ENCODE data around the gene ELOA. TPM values are rescaled to one million over a fixed set of nuclear protein-coding genes. Genes with fewer than 3 reads are reported as not detected.
"Not testable (repeated sequence)": the region's sequence is repeated elsewhere in the genome, so short reads cannot be mapped to it uniquely, and the experiment has no call there.

The ELOA gene
- total RNA-seq, 1 experiment from 2014 or later = 74.5 TPM

DNA sequence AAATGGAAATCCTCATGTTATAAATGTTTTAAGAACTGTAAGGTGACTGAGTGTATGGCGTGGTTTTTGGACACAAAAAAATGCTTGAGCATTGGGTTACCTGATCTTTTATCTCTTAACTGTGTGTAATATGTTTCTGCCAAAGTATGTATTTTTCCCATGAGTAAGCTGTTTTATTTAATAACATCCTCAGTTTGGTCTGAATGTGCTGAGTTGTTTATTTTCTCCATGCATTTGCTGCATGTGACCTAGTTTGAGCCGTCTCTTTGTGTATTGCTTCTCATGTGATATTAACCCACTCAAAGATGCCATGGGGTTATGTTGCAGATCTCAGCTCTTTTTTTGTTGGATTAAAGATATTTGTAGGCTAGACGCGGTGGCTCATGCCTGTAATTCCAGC, 41.6 kb downstream of the ELOA start:
- DNase-seq (ENCODE audit: low read depth) = no peak

DNA sequence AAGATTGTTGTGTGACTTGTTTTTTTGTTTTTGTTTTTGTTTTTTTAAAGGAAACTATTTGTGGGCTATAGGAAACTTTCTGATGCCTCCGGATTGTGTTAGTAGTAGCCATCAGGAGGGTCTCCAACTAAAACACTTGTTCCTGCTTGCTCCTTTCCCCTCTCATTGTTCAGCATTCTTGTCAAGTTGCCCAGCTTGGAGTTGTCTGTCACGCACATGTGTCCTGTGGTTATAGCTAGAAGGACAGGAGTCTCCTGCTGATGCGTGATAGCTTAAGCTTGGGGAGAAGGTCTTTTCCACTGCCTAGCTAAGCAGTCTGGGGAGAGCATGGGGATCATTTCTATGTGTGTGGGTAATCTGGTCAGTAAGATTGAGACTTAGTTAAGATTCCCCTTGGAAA, 44.4 kb downstream of the ELOA start:
- DNase-seq (ENCODE audit: low read depth) = no peak

DNA sequence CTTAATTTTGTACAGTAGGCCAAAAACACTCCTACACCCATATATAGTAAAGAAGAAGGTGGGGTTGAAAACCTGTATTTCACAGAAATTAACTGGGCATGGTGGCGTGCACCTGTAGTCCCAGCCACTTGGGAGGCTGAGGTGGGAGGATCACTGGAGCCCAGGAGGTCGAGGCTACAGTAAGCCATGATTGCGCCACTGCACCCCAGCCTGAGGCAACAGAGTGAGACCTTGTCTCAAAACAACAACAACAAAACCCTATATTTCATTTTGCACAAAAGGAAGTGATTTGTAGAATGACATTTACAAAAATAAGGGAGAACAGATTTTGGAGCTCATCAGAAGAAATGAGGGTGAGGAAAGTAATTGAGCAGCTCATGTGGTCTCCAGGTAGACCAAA, 45.4 kb downstream of the ELOA start:
- no peak for DNase-seq (ENCODE audit: low read depth)

DNA sequence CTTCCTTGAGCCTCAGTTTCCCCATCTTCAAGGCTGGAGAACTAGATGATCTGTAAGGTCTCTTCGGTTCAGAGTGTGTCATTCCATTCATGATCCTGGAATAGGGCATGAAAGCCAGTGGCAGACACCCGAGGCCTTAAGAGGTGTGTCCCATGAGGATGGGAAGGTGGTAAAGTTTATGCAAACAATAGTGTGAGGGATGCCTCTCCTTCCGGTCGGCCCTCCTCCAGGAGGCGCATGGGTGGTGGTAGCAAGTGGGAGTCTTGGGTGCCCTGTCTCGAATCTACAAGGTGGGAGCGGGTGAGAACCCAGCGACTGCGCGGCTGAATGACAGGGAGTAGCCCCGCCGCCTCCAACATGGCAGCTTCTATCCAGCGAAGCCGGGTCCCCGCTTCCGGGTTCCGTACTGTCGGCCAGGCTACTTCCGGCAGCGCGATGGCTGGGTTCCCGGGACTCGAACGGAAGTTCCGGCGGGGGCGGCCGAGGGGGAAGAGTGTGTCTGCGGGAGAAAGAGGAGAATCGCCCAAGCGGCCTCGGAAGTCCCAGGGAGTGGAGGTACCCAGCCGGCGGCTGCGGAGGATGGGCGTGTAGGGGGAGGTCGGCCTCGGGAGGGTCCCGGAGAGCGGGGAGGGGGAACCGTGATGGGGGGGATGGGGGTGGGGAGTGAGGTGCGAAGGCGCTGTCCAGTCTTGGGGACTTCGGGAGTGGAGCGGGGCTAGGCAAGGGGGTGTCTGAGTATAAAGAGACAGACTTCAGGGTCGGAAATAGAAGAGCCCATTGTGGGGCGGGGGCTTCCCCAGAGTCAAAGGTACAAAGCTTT, 47.6 kb downstream of the ELOA start, which contains the start of gene LYPLA2:
TSS of gene LYPLA2 (plus strand) at position 450 of the 820 bp plus-strand sequence. CDS start 1,538 bp downstream, outside the sequence.
- DNase-seq (ENCODE audit: low read depth) = peak; percentile 93

DNA sequence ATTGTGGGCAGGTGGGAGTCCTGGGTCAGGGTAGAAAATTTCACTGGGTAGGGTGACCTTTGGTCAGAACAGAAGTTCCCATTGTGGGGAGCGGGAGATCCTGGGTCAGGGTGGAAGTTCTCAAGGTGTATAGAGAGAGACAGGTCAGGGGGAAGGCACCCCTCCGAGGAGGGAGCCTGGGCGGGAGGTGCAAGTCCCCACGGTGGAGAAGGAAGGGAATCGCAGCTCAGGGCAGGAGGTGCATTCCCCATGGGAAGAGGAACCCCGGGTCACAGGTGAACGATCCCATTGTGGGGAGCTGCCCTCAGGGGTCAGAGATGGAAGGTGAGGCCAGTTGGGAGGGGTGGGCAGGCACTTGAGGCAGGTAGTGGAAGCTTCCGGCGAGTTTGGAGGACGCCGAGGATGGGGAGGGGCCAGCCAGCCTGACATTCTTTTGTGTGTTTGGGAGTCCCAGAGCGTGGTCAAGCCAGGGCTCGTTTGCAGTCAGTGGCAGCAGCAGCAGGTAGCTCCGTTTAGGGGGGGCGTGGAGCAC, 48.3 kb downstream of the ELOA start:
- peak; percentile 49 for DNase-seq (ENCODE audit: low read depth)

DNA sequence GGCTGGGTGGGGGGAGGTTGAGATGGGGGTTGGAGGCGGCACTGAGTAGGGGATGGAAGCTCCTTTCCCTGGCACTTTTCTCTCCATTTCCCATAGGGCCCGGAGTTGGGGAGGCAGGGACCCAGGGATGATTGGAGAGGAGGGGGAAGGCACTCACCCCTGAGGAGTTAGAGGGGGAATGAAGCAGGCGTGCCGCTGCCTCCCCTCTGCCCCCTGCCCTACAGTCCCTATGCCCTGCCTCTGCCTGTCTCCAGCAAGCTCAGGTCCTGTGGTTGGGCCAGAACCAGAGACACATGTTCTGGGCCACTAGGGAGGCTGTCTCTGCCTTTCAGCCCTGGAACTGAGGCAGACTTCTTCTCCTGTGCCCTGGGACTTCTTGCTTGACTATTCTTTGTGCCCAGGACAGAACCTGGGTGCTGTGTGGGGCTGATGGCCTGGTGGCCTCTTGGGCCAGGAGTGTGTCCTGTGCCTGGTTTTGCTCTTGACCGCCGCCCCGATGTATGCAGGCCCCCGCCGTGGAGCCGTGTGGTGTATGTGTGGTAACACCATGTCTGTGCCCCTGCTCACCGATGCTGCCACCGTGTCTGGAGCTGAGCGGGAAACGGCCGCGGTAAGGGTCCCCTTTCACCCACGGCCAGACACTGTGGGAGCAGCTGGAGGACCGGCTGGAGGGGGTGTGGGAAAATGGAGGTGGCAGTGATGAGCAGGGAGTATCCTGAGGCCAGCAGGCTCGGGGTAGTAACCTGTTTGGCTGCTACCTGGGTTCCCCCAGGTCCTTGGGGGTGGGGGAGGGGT, 49.1 kb downstream of the ELOA start:
- no peak for DNase-seq (ENCODE audit: low read depth)

DNA sequence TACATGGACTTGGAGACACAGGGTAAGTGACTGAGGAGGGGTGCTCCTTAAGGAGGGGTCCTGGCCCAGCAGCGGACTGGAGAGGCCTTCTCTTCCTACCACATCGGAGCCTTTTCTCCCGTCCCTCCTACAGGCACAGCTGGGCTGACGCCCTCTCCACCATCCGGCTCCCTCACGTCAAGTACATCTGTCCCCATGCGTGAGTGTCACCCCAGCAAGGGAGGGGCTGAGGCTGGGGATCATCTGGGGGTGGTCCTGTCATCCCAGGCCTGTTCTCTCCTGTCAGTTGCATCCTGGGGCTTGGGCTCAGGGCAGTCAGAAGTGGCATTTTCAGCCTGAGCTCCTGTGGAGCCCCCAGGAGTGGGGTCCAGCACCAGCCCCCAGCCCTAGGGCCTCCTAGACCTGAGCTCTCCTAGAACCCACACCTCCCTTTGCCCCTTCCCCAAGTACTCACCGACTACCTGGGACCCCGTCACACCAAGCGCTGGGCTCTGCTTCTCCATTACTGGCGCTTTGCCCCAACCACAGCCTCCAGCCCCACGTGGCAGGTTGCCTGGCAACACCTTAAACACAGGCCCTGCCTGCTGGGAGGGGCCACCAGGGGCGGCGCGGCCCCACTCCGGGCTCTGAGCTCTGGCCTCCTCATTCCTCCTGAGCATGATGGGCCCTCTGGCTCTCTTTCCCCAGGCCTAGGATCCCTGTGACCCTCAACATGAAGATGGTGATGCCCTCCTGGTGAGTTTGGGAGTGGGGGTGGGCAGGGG, 49.9 kb downstream of the ELOA start:
- peak; percentile 54 for DNase-seq (ENCODE audit: low read depth)

DNA sequence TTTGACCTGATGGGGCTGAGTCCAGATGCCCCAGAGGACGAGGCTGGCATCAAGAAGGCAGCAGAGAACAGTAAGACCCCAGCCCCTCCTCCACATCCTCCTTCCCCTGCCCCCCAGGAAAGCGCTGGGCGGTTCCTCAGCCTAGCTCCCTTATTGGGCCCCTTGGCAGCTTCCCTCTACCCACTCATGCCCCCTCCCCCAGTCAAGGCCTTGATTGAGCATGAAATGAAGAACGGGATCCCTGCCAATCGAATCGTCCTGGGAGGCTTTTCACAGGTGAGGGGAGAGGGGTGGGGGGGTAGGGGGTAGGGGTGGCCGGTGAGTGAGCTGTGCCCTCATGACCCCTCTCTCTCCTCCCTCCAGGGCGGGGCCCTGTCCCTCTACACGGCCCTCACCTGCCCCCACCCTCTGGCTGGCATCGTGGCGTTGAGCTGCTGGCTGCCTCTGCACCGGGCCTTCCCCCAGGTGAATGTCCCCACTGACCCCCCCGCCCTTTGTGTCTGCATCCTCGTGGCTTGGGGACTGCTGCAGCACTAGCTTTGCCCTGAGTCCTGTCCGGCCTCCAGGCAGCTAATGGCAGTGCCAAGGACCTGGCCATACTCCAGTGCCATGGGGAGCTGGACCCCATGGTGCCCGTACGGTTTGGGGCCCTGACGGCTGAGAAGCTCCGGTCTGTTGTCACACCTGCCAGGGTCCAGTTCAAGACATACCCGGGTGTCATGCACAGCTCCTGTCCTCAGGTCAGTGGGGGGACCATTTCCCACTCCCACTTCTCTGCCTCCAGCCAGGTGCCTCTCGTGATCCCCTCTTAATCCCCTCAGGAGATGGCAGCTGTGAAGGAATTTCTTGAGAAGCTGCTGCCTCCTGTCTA, 50.8 kb downstream of the ELOA start:
- no peak for DNase-seq (ENCODE audit: low read depth)

DNA sequence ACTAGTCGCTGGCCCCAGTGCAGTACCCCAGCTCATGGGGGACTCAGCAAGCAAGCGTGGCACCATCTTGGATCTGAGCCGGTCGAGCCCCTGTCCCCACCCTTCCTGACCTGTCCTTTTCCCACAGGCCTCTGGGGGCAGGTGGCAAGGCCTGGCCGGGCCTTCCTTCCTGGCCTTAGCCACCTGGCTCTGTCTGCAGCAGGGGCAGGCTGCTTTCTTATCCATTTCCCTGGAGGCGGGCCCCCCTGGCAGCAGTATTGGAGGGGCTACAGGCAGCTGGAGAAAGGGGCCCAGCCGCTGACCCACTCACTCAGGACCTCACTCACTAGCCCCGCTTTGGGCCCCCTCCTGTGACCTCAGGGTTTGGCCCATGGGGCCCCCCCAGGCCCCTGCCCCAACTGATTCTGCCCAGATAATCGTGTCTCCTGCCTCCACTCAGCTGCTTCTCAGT, 51.5 kb downstream of the ELOA start:
- not testable (repeated sequence) for DNase-seq (ENCODE audit: low read depth)

DNA sequence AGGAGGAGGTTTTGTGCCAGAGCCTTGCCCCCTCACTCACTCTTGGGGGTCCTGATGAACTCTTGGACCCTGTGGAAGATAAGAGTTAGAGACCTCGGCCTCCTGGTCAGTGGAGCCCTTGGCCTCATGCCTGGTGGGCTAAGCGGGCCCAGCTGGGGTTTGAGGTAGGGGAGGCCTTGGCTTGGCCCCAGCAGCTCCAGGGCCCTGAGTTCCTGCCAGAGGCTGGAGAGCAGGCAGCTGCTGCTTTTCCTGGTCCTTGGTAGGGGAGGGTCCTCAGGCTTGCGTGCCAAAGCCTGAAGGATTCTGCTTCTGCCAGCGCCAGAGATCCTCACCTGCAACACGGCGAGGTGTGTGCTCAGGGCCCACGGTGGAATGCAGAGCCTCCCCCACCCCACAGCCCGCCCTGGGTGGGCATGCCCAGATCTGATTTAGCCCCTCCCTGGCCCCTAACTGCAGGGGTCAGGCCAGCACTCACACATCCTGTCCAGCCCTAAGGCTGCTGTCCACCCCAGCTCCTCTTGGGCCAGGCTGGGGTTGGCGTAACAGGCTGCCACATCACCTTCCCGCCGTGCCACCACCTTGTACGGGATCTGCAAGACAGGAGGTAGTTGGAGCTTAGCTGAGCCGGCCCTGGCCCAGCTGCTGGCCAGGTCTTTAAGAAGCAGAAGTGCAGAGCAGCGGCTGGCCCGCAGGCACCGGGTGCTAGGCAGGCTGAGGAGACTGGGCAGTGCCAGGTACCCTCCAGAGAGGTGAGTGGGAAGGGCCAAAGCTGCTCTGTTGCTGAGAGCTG, 52.6 kb downstream of the ELOA start:
- no peak for DNase-seq (ENCODE audit: low read depth)

DNA sequence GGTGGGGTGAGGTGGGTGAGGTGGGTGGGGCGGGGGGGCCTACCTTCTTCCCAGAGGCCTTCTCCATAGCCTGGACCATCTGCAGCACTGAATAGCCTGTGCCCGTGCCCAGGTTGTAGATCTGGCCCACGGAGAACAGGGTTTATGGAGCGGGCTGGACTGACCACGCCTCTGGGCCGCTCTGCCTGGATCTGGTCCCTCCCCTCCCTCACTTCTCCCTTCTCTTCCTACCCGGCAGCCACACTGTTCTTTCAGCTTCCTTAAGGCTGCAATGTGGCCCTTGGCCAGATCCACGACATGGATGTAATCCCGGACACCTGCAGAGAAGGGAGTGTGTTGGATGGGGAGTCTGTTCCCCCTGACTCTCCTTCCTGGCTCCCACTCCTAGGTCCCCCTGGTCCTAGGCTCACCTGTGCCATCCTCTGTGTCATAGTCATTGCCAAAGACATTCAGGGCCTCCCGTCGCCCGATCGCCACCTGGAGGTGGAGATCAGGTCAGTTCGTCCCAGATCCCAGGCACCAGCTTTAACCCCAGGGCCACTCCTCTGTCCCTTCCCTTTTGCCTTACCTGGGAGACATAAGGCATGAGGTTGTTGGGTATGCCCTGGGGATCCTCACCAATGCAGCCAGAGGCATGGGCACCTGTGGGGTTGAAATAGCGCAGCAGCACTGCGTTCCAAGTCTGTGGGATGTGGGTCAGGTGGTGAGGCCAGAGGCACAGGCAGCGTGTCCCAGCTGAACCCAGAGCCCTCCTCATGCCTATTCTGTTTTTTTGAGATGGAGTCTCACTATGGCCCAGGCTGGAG, 53.4 kb downstream of the ELOA start:
- no peak for DNase-seq (ENCODE audit: low read depth)

DNA sequence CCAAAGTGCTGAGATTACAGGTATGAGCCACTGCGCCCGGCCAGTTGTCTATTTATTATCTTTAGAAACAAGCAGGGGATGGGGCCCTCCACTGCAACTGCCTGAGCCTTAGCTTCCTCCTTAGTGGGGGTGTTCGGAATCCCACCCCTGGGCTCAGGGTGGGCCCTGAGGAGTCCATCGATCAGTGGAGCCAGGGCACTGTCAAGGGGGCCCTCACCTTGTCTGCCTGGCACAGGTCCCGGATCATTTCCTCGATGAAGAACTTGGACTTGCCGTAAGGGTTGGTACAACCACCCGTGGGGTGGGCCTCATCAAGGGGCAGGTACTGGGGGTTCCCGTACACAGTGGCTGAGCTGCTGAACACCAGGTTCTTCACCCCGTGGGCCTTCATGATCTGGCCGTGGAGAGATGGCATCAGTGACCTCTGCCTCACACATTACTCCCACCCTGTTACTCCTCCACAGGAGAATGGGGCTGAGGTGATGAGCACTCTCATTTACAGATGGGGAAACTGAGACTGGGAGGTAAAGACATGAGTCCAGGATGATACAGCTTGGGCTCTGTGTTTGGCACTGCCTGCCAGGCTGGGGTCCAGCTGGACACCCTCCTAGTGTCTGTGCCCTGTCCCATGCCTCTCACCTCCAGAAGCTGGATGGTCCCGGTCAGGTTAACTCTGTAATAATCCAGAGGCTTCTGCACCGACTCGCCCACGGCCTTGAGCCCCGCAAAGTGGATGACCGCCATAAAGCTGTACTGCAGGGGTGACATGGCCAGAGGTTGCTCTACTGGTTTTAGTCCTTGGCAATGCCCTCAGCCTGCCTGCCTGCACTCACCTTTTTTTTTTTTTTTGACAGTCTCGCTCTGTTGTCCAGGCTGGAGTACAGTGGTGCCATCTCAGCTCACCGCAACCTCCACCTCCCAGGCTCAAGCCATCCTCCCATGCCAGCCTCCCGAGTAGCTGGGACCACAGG, 54.5 kb downstream of the ELOA start:
- DNase-seq (ENCODE audit: low read depth) = no peak

DNA sequence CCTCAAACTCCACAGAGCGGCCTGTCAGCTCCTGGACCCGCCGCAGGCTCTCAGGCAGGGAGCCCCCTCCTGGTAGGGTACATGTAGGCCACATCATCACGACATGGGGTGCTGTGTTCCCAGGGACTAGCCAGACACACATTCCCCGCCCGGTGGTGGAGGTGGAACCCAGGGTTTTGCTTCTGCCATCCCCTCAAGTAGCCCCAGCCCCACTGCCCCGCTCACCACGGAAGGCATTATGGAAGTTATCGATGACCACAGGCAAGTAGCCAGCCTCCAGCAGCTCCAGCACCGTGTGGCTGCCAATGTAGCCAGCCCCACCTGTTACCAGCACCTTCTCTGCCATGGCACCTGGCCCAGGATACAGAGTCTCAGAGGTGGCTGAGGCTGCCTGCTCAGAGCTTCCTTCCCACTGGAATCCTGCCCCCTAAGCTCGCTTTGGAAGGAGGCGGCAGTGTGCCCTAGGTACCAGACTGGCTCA, 55.4 kb downstream of the ELOA start:
- DNase-seq (ENCODE audit: low read depth) = no peak

DNA sequence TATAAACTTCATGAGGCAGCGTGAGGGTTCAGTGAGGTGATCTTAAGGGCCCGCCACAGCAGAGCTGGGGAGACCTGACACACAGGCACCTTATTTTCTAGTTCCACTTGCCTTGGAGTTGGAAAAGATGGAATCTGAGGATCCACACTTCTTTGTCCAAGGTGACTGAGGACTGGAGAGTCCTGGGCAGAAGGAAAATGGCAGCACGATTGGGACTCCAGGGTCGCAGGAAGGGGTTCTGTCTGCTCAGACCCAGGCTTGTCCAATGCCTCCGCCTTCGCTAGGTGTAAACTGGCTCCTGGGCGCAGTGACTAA, 55.9 kb downstream of the ELOA start:
- DNase-seq (ENCODE audit: low read depth) = no peak

DNA sequence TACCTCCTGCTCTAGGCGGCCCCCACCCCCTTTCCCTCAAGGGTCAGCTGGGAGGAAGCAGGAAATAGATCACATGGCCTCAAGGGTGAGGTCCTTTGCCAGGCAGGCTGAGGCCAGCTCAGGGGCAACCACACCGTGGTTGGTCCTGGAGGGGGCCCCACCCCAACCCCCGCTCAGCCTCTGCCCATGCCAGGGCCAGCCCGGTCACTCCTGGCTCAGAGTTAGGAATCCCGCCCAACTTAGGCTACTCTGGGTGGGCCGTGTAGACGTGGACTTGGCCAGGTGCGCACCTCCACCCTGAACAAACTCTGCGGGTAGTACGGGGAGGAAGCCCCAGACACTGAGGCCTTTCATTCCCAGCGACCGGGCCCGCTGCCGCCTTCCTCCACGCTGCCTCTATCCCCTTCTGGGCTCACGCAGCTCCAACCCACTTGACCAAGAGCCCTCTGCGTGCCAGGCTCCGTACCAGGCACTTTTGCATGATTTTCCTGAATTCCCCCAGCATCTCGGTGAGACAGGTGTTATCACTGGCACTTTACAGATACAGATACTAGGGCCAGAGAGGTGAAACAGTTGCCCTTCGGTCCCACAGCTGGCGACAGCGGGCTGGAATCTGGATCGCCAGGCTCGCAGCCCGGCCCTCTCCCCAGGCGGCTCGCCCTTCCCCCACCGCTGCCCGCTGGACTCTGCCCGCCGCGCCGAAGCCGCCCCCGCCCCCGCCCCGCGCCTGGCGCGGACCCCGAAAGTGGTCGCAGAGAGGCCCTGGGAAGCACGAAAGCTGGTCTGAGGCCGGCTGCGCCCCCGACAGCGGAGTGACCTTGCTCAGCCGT, 56.5 kb downstream of the ELOA start:
- peak; percentile 97 for DNase-seq (ENCODE audit: low read depth)

DNA sequence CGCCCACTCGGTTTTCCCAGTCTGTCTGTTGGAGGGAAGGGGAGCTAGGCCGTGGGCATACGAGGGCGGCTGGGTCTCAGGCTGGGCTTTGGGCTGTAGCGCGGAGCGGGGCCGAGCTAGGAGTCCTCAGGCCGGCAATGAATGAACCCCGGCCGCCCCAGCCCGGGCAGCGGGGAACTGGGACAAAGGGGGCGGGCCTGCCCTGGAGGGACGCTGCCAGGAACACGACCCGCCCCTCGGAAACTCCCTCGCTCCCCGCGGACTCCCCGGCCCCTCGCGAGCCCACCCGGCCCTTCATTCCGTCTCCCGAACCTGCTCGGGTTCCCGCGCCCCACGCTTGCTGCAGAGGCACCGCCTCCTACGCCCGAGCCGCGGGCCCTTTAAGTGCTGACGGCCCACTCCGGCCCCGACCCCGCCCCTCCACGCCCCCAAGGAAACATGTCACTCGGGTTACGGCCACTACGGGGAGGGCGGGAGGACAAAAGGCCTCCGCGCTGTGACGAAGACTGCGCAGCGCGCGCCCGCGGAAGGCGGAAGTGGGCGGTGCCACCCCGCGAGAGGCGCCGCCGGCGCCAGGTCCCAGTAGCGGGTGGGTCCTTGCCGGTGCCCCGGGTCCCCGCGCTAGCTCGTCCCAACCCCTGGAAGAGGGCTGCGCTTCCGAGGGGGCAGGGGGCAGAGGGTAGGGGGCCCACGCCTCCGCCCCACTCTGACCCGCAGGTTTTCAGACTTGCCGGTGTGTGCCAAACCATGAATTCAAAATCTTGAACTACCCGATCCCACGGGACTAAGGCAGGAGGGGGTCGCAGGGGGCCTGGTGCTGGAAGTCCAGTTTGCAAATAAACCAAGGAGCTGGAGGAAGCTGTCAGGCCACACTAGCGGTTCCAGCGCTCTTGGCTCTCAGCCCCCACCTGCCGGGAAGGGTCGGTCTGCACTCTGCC, 57.4 kb downstream of the ELOA start, which contains the start of gene GALE:
TSS of gene GALE (minus strand) at position 355 of the 938 bp plus-strand sequence. CDS start 1,747 bp downstream, outside the sequence.
- peak; percentile 95 for DNase-seq (ENCODE audit: low read depth)
